ENCODE results near the gene RAD54L. TPM values are rescaled to one million over a fixed set of nuclear protein-coding genes. Genes with fewer than 3 reads are reported as not detected.

Gene RAD54L
- total and polyA plus RNA-seq, 2 donors (not counting 1 experiment from before 2014, with no cell fraction given), result 0.66 to 1.3 TPM

Other genes starting within 250 kb of the RAD54L start
- 1.8 and 3.3 TPM in 2 replicates for gene PIK3R3, start 115.1 kb upstream of the RAD54L start, total RNA-seq
- 4.1 and 5.4 TPM in 2 replicates for gene PIK3R3, start 115.1 kb upstream of the RAD54L start, polyA plus RNA-seq
- 0.17 and 0.26 TPM in 2 replicates for gene TSPAN1, start 72.7 kb upstream of the RAD54L start, total RNA-seq
- 0.91 and 0.94 TPM in 2 replicates for gene TSPAN1, start 72.7 kb upstream of the RAD54L start, polyA plus RNA-seq
- not detected in 2 replicates for gene P3R3URF, start 71.3 kb upstream of the RAD54L start, total RNA-seq
- not detected in 2 replicates for gene P3R3URF, start 71.3 kb upstream of the RAD54L start, polyA plus RNA-seq
- gene POMGNT1, start 49.3 kb upstream of the RAD54L start, total RNA-seq, result 36.7 and 51.7 TPM in 2 replicates
- 42.2 and 47.6 TPM in 2 replicates for gene POMGNT1, start 49.3 kb upstream of the RAD54L start, polyA plus RNA-seq
- gene LURAP1, start 44.4 kb upstream of the RAD54L start, total RNA-seq, result 3.1 and 5.4 TPM in 2 replicates
- 1.8 and 2.6 TPM in 2 replicates for gene LURAP1, start 44.4 kb upstream of the RAD54L start, polyA plus RNA-seq
- gene LRRC41, start 55.9 kb downstream of the RAD54L start, total RNA-seq, result 65.5 and 89.0 TPM in 2 replicates
- gene LRRC41, start 55.9 kb downstream of the RAD54L start, polyA plus RNA-seq, result 55.3 and 59.7 TPM in 2 replicates
- 370 and 447 TPM in 2 replicates for gene UQCRH, start 55.9 kb downstream of the RAD54L start, total RNA-seq
- 514 and 706 TPM in 2 replicates for gene UQCRH, start 55.9 kb downstream of the RAD54L start, polyA plus RNA-seq
- gene NSUN4, start 93.0 kb downstream of the RAD54L start, total RNA-seq, result 12.6 and 16.0 TPM in 2 replicates
- gene NSUN4, start 93.0 kb downstream of the RAD54L start, polyA plus RNA-seq, result 16.9 and 18.3 TPM in 2 replicates
- gene FAAH, start 146.6 kb downstream of the RAD54L start, total RNA-seq, result 1.7 and 2.1 TPM in 2 replicates
- gene FAAH, start 146.6 kb downstream of the RAD54L start, polyA plus RNA-seq, result 0.27 and 0.61 TPM in 2 replicates
- not detected in 2 replicates for gene DMBX1, start 242.1 kb downstream of the RAD54L start, total RNA-seq
- gene DMBX1, start 242.1 kb downstream of the RAD54L start, polyA plus RNA-seq, result not detected in 2 replicates

All from fibroblast of lung (primary cell).